Neuronal stem cell (in vitro differentiated cells): ENCODE data around the gene NRXN3.
A peak's percentile ranks its signal among the peaks of the same experiment; 100 is the strongest.

Experiments
- DNase-seq: peaks from one replicate; pipeline ENCODE4 v3.0.0-alpha.2; 2013; ENCODE audit warnings: low spot score
- H2AFZ ChIP-seq: one replicate; pipeline ENCODE4 v1.6.1; 2013; ENCODE audit warnings: mild to moderate bottlenecking, low read length, inconsistent platforms
- H2AK5ac ChIP-seq: 2 replicates; pipeline ENCODE4 v1.6.1; 2013; ENCODE audit warnings: low read depth, mild to moderate bottlenecking, inconsistent platforms, low read length, moderate library complexity, mixed read lengths
- H2BK120ac ChIP-seq: 2 replicates; pipeline ENCODE4 v1.6.1; 2013; ENCODE audit warnings: low read depth, mild to moderate bottlenecking, inconsistent platforms, low read length, moderate library complexity, mixed read lengths
- H2BK12ac ChIP-seq: one replicate; pipeline ENCODE4 v1.6.1; 2013; ENCODE audit warnings: low read length, inconsistent platforms
- H2BK15ac ChIP-seq: 2 replicates; pipeline ENCODE4 v1.6.1; 2013; ENCODE audit warnings: mild to moderate bottlenecking, low read length, inconsistent platforms, mixed read lengths
- H2BK5ac ChIP-seq: one replicate; pipeline ENCODE4 v1.6.1; 2013; ENCODE audit warnings: inconsistent platforms, mild to moderate bottlenecking, low read length, moderate library complexity
- H3K14ac ChIP-seq: one replicate; pipeline ENCODE4 v1.6.1; 2013; ENCODE audit warnings: low read length, inconsistent platforms
- H3K18ac ChIP-seq: 2 replicates; pipeline ENCODE4 v1.6.1; 2013; ENCODE audit warnings: low read length, inconsistent platforms
- H3K23ac ChIP-seq: 2 replicates; pipeline ENCODE4 v1.6.1; 2013; ENCODE audit warnings: low read depth, mild to moderate bottlenecking, mixed read lengths, low read length, inconsistent platforms; ENCODE audit not compliant: poor library complexity
- H3K27ac ChIP-seq: replicated peaks from 3 replicates; pipeline ENCODE4 v1.5.1; 2013; ENCODE audit warnings: low read length, inconsistent platforms
- H3K27me3 ChIP-seq, 3 experiments: 2 replicates each; pipeline ENCODE4 v1.6.1; 2013; ENCODE audit warnings: low read length in 3 of 3, mild to moderate bottlenecking in 2 of 3, inconsistent platforms in 1 of 3, low read depth in 1 of 3, mixed read lengths in 1 of 3, moderate library complexity in 1 of 3; ENCODE audit not compliant: control insufficient read depth in 3 of 3, insufficient read depth in 3 of 3
- H3K36me3 ChIP-seq, 2 donors: replicated peaks in 1 of 2; 2 replicates each; pipeline ENCODE4 v1.6.1; 2013; ENCODE audit warnings: low read length in 2 of 2; ENCODE audit not compliant: control insufficient read depth in 2 of 2, insufficient read depth in 2 of 2
- H3K4ac ChIP-seq: 2 replicates; pipeline ENCODE4 v1.6.1; 2013; ENCODE audit warnings: inconsistent platforms, mild to moderate bottlenecking, low read length, moderate library complexity
- H3K4me1 ChIP-seq, 2 donors: 1 replicate in 1 of 2; 2 replicates in 1 of 2; pipeline ENCODE4 v1.6.1; 2013; ENCODE audit warnings: low read length in 2 of 2, low read depth in 1 of 2; ENCODE audit not compliant: control insufficient read depth in 2 of 2, insufficient read depth in 1 of 2
- H3K4me2 ChIP-seq: one replicate; pipeline ENCODE4 v1.6.1; 2013; ENCODE audit warnings: mild to moderate bottlenecking, low read length, inconsistent platforms; ENCODE audit not compliant: insufficient read depth, poor library complexity, severe bottlenecking
- H3K4me3 ChIP-seq, 2 donors: 2 replicates each; pipeline ENCODE4 v1.5.1; 2013; ENCODE audit warnings: low read length in 2 of 2, mild to moderate bottlenecking in 2 of 2, inconsistent platforms in 1 of 2, moderate library complexity in 1 of 2
- H3K79me1 ChIP-seq: one replicate; pipeline ENCODE4 v1.6.1; 2013; ENCODE audit warnings: low read depth, mild to moderate bottlenecking, inconsistent platforms, low read length, moderate library complexity
- H3K9ac ChIP-seq: one replicate; pipeline ENCODE4 v1.6.1; 2013; ENCODE audit warnings: mild to moderate bottlenecking, low read depth, low read length, inconsistent platforms; ENCODE audit not compliant: poor library complexity
- H3K9me3 ChIP-seq, 2 donors: replicated peaks in 1 of 2; 2 replicates each; pipeline versions ENCODE3 to v1.6.1; 2013; ENCODE audit warnings: low read length in 2 of 2, mild to moderate bottlenecking in 2 of 2, inconsistent platforms in 1 of 2, low read depth in 1 of 2, mixed read lengths in 1 of 2, moderate library complexity in 1 of 2; ENCODE audit not compliant: control insufficient read depth in 2 of 2, insufficient read depth in 1 of 2
- H4K8ac ChIP-seq: one replicate; pipeline ENCODE4 v1.6.1; 2013; ENCODE audit warnings: low read depth, mild to moderate bottlenecking, inconsistent platforms, low read length, moderate library complexity
- H4K91ac ChIP-seq: one replicate; pipeline ENCODE4 v1.6.1; 2013; ENCODE audit warnings: low read length, low read depth, mild to moderate bottlenecking, inconsistent platforms; ENCODE audit not compliant: poor library complexity
- WGBS, 2 donors: extraction: QIAGEN DNeasy Blood & Tissue Kit; methylation state at CpG; one replicate each; pipeline ENCODE4 v1.1.7; 2013; ENCODE audit warnings: missing lambda C conversion rate in 2 of 2, mixed read lengths in 1 of 2; ENCODE audit not compliant: insufficient read length in 2 of 2, insufficient replicate concordance in 1 of 2; ENCODE audit errors: extremely low coverage in 2 of 2; 5-methylcytosine and 5-hydroxymethylcytosine counted together

The NRXN3 gene

DNA sequence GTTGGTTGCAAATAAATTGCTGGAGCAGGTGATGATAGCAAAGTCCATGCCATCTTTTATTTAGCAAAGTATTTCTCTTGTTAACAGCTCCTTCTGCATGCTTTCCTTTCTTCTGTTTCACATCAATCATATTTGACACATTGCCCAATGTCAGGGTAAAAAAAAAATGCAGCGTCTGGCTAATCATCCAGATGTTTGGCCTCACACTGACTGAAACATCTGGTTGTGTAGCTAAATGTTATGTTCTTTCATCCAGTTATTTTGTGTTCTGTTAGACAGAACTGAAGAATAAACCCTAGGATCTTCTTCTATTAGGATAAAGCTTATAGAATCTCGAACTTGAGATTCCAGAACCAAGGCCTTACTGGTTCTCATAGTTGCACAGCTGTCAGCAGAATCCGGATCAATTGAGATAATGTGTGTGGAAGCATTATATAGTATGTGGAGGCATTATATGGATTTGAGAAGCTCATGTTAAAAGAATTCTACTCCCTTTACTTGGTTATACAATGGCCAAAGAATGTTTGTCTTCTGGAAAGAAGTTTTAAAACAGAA is 1182.0 kb downstream of the NRXN3 start:
- Histone ChIP-seq H3K18ac (no peak overlapping the region), H2BK15ac (no peak overlapping the region), H2BK120ac (no peak overlapping the region), H3K14ac (no peak overlapping the region), H3K4ac (no peak overlapping the region), H3K36me3 (no peaks in the 10 kb centered on the region), H3K9ac (no peak overlapping the region), H2AFZ (no peak overlapping the region), H4K8ac (no peak overlapping the region), H4K91ac (no peak overlapping the region), H2AK5ac (no peak overlapping the region), H3K23ac (no peak overlapping the region), H3K9me3 (no peaks in the 10 kb centered on the region), H2BK12ac (no peak overlapping the region), H3K4me1 (peaks cover 7 to 12% of the 10 kb centered on the region in 2 donors), H3K79me1 (no peaks in the 10 kb centered on the region), H2BK5ac (no peak overlapping the region), H3K4me2 (no peak overlapping the region), H3K27me3 (no peaks in the 10 kb centered on the region), H3K27ac (no peak overlapping the region), H3K4me3 (no peak overlapping the region)
- no peak for DNase-seq
- WGBS, 2 donors: no CpG with 5 or more reads among the region's 3 CpGs

DNA sequence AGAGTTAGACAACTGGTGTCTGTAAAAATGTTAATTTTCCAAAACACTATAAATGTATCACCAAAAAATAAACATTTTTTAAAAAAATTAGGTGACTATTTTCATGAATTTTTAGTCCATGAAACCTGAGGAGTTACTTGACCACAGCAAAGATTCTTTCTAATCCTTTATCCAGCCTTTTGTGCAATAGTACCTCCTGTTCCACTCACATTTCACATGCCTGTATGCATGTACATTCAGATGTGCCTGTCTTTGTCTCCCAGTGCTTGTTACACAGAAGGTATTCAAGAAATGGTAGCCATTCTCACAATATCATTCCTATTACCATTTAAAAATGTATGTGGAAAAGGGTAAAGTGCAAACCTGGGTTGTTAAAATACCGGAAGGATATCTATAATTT is 1184.2 kb downstream of the NRXN3 start:
- H2AK5ac ChIP-seq: no peak overlapping the region
- no peak overlapping the region for H3K27ac ChIP-seq
- H2BK12ac ChIP-seq: no peak overlapping the region
- H4K8ac ChIP-seq: no peak overlapping the region
- no peak overlapping the region for H3K9ac ChIP-seq
- no peaks in the 10 kb centered on the region for H3K79me1 ChIP-seq
- no peak overlapping the region for H3K18ac ChIP-seq
- H2AFZ ChIP-seq: peak overlapping the region; percentile 25
- no peak overlapping the region for H2BK120ac ChIP-seq
- no peaks in the 10 kb centered on the region for H3K9me3 ChIP-seq
- H4K91ac ChIP-seq: no peak overlapping the region
- H3K27me3 ChIP-seq: no peaks in the 10 kb centered on the region
- H2BK15ac ChIP-seq: no peak overlapping the region
- H3K14ac ChIP-seq: no peak overlapping the region
- H3K4me2 ChIP-seq: no peak overlapping the region
- no CpG with 5 or more reads among the region's 1 CpG for WGBS, 2 donors
- H2BK5ac ChIP-seq: no peak overlapping the region
- no peaks in the 10 kb centered on the region for H3K36me3 ChIP-seq
- DNase-seq: no peak
- H3K4me1 ChIP-seq: peaks cover 7 to 12% of the 10 kb centered on the region in 2 donors
- H3K4me3 ChIP-seq: no peak overlapping the region
- H3K4ac ChIP-seq: no peak overlapping the region
- H3K23ac ChIP-seq: no peak overlapping the region

DNA sequence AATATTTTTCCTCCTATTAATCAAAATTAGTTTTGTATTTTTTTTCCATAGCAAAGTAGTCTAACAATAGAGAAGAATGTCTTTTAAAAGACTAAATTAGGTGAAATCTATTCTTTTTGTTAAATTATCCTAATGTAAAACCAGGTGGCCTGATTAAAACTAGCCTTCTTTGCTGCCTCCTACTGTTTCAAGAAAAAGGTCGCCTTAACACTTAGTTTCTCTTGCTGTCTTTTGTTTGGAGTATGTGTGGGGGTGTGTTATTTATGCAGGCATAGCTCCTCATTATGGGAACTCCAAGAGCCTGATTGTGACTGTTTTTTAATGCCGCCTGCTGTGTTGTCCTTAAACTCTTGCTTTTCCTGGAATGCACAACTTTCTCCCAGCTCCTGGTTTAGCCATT is 1185.9 kb downstream of the NRXN3 start:
- Histone ChIP-seq H3K9ac (no peak overlapping the region), H3K4me1 (peaks cover 7 to 12% of the 10 kb centered on the region in 2 donors), H3K4ac (no peak overlapping the region), H3K4me3 (no peak overlapping the region), H2BK15ac (no peak overlapping the region), H3K27ac (peak overlapping the region; percentile 33), H2AK5ac (no peak overlapping the region), H3K18ac (no peak overlapping the region), H3K4me2 (no peak overlapping the region), H3K23ac (no peak overlapping the region), H3K14ac (no peak overlapping the region), H2AFZ (no peak overlapping the region), H2BK5ac (no peak overlapping the region), H4K8ac (no peak overlapping the region), H2BK120ac (no peak overlapping the region), H2BK12ac (no peak overlapping the region), H3K9me3 (no peaks in the 10 kb centered on the region), H3K79me1 (no peaks in the 10 kb centered on the region), H3K27me3 (no peaks in the 10 kb centered on the region), H4K91ac (no peak overlapping the region), H3K36me3 (no peaks in the 10 kb centered on the region)
- peak; percentile 49 for DNase-seq
- no CpG with 5 or more reads among the region's 2 CpGs for WGBS, 2 donors

DNA sequence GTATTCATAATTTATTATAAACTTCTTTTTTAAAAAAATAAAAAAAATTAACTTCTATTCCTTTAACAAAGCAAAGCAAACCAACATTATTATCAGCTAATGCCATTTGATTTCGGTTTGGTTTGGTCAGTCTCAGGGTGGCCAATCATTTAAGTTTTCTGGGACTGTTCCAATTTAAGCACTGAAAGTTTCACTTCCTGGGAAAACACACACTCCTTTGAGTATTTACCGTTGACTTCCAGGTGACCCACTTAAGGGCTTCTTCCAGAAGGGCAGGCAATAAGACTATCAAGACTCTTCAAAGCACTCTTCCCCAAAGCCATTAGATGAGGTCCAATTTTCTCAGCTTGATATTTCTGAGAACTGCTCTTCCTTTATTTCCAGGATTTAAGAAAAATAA is 1187.1 kb downstream of the NRXN3 start:
- no peak overlapping the region for H2AK5ac ChIP-seq
- no peak for DNase-seq
- no peak overlapping the region for H3K4me2 ChIP-seq
- H3K9me3 ChIP-seq: no peaks in the 10 kb centered on the region
- H2BK5ac ChIP-seq: no peak overlapping the region
- no peak overlapping the region for H2AFZ ChIP-seq
- no peak overlapping the region for H2BK120ac ChIP-seq
- no peak overlapping the region for H2BK12ac ChIP-seq
- no peak overlapping the region for H2BK15ac ChIP-seq
- H3K9ac ChIP-seq: no peak overlapping the region
- H3K27me3 ChIP-seq: no peaks in the 10 kb centered on the region
- no peak overlapping the region for H3K23ac ChIP-seq
- H3K4me1 ChIP-seq: peaks cover 7 to 12% of the 10 kb centered on the region in 2 donors
- no peak overlapping the region for H3K14ac ChIP-seq
- no peak overlapping the region for H4K91ac ChIP-seq
- H4K8ac ChIP-seq: no peak overlapping the region
- no CpG with 5 or more reads among the region's 2 CpGs for WGBS, 2 donors
- H3K27ac ChIP-seq: no peak overlapping the region
- no peaks in the 10 kb centered on the region for H3K36me3 ChIP-seq
- no peaks in the 10 kb centered on the region for H3K79me1 ChIP-seq
- H3K4ac ChIP-seq: no peak overlapping the region
- H3K4me3 ChIP-seq: no peak overlapping the region
- H3K18ac ChIP-seq: no peak overlapping the region
